ENCODE measurements around the gene SNAPC4.

SNAPC4 gene

DNA sequence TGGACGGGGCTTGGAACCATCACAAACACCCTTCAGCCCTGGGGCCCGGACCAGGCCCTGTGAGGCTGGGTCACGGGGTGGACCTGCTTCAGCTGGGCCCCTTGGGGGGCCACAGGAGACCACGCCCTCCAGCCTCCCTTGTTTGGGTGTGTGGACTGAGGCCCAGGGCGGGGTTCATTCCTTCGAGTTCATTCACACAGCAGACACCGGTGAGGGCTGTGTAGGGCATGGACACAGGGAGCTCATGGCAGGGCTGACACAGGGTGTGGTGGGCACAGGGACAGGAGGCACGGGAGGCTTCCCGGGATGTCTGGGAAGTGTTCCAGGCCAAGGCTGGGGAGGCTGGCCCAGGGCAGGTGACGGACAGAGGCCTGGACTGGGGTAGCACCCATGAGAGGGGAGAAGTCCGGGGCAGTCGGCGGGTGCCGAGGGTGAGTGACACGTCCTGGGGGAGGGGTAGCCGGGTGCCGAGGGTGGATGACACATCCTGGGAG, 45.3 kb downstream of the SNAPC4 start:
- Histone ChIP-seq H3K9ac (ENCODE audit: low read length) (no peak overlapping the region), H3F3A (ENCODE audit: insufficient read depth) (no peaks in the 10 kb centered on the region), H4K20me1 (ENCODE audit: low read depth, low read length) (no peaks in the 10 kb centered on the region), H3K27ac (ENCODE audit: low read depth, low read length) (no peak overlapping the region), H2AFZ (ENCODE audit: low read depth, low read length, severe bottlenecking) (no peak overlapping the region), H3K27me3 (ENCODE audit: low read length) (no peaks in the 10 kb centered on the region), H3K79me2 (ENCODE audit: insufficient read depth, low read length) (no peaks in the 10 kb centered on the region), H3K36me3 (ENCODE audit: low read length) (no peaks in the 10 kb centered on the region), H3K9me2 (replicated peaks; ENCODE audit: insufficient read depth, low read length) (no peaks in the 10 kb centered on the region), H3K4me2 (ENCODE audit: low read depth, low read length, poor library complexity, severe bottlenecking) (no peak overlapping the region), H3K4me3 (ENCODE audit: insufficient read depth, low read length, poor library complexity, severe bottlenecking) (no peak overlapping the region), H3K9me3 (ENCODE audit: insufficient read depth, low read length) (no peaks in the 10 kb centered on the region)
- TF ChIP-seq EZH2phosphoT487 (conservative IDR thresholded peaks at IDR 0.05; ENCODE audit: low read length), result no peak
- TF ChIP-seq, protein P1, sequence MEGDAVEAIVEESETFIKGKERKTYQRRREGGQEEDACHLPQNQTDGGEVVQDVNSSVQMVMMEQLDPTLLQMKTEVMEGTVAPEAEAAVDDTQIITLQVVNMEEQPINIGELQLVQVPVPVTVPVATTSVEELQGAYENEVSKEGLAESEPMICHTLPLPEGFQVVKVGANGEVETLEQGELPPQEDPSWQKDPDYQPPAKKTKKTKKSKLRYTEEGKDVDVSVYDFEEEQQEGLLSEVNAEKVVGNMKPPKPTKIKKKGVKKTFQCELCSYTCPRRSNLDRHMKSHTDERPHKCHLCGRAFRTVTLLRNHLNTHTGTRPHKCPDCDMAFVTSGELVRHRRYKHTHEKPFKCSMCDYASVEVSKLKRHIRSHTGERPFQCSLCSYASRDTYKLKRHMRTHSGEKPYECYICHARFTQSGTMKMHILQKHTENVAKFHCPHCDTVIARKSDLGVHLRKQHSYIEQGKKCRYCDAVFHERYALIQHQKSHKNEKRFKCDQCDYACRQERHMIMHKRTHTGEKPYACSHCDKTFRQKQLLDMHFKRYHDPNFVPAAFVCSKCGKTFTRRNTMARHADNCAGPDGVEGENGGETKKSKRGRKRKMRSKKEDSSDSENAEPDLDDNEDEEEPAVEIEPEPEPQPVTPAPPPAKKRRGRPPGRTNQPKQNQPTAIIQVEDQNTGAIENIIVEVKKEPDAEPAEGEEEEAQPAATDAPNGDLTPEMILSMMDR (IDR thresholded peaks at IDR 0.05; ENCODE audit: insufficient read depth, low read length, poor library complexity, severe bottlenecking), result no peak

DNA sequence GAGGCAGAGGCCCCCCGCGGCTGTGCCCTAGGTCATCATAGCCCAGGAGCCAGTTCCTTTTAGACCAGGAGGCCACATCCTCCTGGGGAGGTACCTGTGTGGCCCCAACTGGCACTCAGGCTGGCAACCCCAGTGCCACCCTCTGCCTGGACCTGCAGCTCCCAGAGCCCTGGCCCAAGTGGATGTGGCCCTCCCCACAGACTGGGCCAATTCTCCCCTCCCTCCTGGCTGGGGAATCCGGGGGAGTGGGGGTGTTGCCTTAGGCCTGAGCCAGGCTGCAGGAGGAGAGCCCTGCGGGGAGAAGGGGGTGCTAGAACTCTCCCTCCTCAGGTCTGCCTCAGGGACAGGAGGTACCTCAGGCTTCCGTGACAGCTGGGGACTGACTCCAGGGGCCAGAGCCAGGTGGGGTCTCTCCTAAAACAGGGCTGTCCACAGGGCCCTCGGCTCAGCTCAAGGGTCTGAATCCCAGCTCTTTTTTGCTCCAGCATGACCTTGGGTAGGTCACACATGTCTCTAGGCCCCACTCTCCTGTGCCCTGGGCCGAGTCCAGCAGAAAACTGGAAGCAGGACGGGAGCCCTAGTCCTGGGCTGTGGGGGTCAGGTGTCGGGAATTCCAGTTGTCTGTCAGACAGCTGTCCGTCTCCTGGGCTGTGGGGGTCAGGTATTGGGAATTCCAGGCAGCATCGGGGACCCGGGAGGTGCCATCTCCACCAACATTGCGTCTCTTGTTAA, 46.0 kb downstream of the SNAPC4 start:
- H2AFZ ChIP-seq (ENCODE audit: low read depth, low read length, severe bottlenecking), result no peak overlapping the region
- H3K4me3 ChIP-seq (ENCODE audit: insufficient read depth, low read length, poor library complexity, severe bottlenecking), result no peak overlapping the region
- no peaks in the 10 kb centered on the region for H4K20me1 ChIP-seq (ENCODE audit: low read depth, low read length)
- no peak overlapping the region for H3K27ac ChIP-seq (ENCODE audit: low read depth, low read length)
- no peaks in the 10 kb centered on the region for H3F3A ChIP-seq (ENCODE audit: insufficient read depth)
- no peaks in the 10 kb centered on the region for H3K9me3 ChIP-seq (ENCODE audit: insufficient read depth, low read length)
- TF ChIP-seq, protein P1 (IDR thresholded peaks at IDR 0.05; ENCODE audit: insufficient read depth, low read length, poor library complexity, severe bottlenecking), result no peak
- no peak for TF ChIP-seq EZH2phosphoT487 (conservative IDR thresholded peaks at IDR 0.05; ENCODE audit: low read length)
- no peaks in the 10 kb centered on the region for H3K36me3 ChIP-seq (ENCODE audit: low read length)
- H3K4me2 ChIP-seq (ENCODE audit: low read depth, low read length, poor library complexity, severe bottlenecking), result no peak overlapping the region
- no peaks in the 10 kb centered on the region for H3K79me2 ChIP-seq (ENCODE audit: insufficient read depth, low read length)
- no peak overlapping the region for H3K9ac ChIP-seq (ENCODE audit: low read length)
- H3K27me3 ChIP-seq (ENCODE audit: low read length), result no peaks in the 10 kb centered on the region
- no peaks in the 10 kb centered on the region for H3K9me2 ChIP-seq (replicated peaks; ENCODE audit: insufficient read depth, low read length)

DNA sequence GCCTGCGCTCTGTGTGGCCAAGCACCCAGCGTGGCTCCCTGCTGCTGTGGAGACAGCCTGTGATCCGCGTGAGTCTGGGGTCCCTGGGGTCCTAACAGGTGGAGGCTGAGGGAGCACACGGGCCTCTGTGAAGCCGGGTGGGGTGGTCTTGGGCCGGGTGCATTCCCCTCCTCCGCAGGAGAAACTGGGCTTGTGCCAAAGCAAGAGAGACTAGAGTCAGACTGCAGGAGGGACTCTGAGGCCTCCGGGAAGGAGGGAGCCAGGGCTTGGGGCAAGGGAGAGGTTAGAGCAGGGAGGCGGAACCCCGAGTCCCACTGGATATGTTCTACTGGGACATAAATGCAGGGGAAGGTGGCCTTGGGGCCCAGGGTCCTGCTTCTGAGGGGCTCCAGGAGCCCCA, 46.9 kb downstream of the SNAPC4 start:
- no peaks in the 10 kb centered on the region for H3K9me2 ChIP-seq (replicated peaks; ENCODE audit: insufficient read depth, low read length)
- no peaks in the 10 kb centered on the region for H3K27me3 ChIP-seq (ENCODE audit: low read length)
- H3K4me2 ChIP-seq (ENCODE audit: low read depth, low read length, poor library complexity, severe bottlenecking), result no peak overlapping the region
- H3K36me3 ChIP-seq (ENCODE audit: low read length), result no peaks in the 10 kb centered on the region
- H3K9ac ChIP-seq (ENCODE audit: low read length), result no peak overlapping the region
- H3F3A ChIP-seq (ENCODE audit: insufficient read depth), result no peaks in the 10 kb centered on the region
- no peaks in the 10 kb centered on the region for H3K79me2 ChIP-seq (ENCODE audit: insufficient read depth, low read length)
- H4K20me1 ChIP-seq (ENCODE audit: low read depth, low read length), result no peaks in the 10 kb centered on the region
- H2AFZ ChIP-seq (ENCODE audit: low read depth, low read length, severe bottlenecking), result no peak overlapping the region
- no peak overlapping the region for H3K4me3 ChIP-seq (ENCODE audit: insufficient read depth, low read length, poor library complexity, severe bottlenecking)
- TF ChIP-seq EZH2phosphoT487 (conservative IDR thresholded peaks at IDR 0.05; ENCODE audit: low read length), result no peak
- TF ChIP-seq, protein P1 (IDR thresholded peaks at IDR 0.05; ENCODE audit: insufficient read depth, low read length, poor library complexity, severe bottlenecking), result no peak
- H3K9me3 ChIP-seq (ENCODE audit: insufficient read depth, low read length), result no peaks in the 10 kb centered on the region
- no peak overlapping the region for H3K27ac ChIP-seq (ENCODE audit: low read depth, low read length)
